HG03025 (cell line): ENCODE results near the gene EPHA7.

Experiments used
- ATAC-seq: cut with Tn5 transposase; IDR thresholded peaks from one replicate; pipeline ENCODE4 v1.9.1; 2021; ENCODE audit warnings: mild to moderate bottlenecking, moderate library complexity; ENCODE audit not compliant: unreplicated experiment, low FRiP score

The EPHA7 gene

DNA sequence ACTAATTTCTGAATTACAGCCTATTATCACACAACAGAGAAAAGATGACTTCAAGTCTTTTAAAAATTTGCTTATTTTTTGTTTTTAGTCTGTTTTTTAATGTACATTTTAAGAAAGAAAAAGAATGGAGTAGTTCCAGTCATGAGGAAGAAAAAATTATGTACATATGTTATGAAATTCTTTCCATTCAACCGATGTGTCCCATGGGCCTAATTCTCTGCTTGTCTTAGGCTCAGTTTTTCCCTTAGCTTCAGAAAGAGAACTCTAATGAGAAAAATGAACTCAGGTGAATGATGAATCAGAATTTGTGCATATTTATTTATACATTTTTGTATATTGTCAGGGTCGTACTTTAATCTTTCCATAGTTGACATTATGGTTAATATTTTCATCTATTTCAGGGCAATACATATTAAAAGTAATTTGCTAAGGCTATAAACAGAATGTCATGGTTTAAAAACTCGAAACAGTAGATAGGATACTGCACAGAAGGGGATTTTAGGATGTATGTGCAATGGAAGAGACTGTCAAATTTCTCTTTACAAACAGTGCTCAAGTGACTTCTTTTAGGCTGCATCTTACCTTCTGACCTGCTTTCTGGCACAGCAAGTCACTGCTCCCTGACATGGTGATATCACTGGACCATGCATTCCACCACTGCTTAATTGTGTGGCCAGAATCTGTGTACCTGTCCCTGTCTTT lies 153.1 kb downstream of the EPHA7 start:
- ATAC-seq = no peak

DNA sequence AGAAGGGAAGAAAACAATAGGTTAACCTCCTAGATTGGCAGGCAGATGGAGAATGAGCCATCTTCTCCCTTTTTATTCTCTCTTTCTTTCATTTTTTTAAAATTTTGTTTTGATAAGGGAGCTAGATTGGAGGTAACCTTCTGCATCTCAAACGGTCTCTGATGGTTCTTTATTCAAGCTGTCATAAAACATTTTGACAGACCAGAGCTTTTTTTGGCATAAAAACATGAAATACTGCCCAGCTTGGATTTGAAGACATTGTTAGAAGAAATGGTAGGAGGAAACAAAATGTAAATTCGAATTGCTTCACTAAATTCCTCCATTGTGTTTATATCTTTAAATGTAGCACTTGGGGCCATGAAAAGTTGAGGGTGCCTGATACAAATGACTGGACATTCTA lies 158.5 kb downstream of the EPHA7 start:
- no peak for ATAC-seq

DNA sequence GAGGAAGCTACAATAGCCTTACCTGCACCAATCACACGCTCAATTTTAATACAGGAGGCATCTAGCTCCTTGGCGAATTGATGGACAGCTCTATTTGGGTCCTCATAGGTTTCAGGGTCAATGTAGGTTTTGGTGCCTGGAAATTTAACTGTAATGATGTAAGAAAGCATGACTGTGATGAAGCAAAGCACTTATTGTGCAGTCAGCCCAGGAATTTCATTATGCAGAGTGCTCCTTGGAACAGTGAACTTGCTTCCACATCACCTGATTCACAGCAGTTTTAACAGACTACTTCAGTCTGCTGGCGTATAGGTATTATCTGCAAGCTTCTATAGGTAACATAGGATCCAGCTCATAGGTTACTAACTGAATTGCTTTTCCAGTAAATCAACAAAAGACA lies 160.0 kb downstream of the EPHA7 start:
- no peak for ATAC-seq

GRCh38 chr6:93252930-93253329 lies 166.4 kb downstream of the EPHA7 start:
- ATAC-seq = no peak

GRCh38 chr6:93248631-93249030 lies 170.7 kb downstream of the EPHA7 start:
- ATAC-seq = no peak

- ATAC-seq = no peak
These were observed 176.1 kb downstream of the EPHA7 start for GRCh38 chr6:93243231-93243778.

- ATAC-seq = no peak
These were observed 177.3 kb downstream of the EPHA7 start for GRCh38 chr6:93242049-93242448.

GRCh38 chr6:93238632-93239031 lies 180.7 kb downstream of the EPHA7 start:
- ATAC-seq = no peak

DNA sequence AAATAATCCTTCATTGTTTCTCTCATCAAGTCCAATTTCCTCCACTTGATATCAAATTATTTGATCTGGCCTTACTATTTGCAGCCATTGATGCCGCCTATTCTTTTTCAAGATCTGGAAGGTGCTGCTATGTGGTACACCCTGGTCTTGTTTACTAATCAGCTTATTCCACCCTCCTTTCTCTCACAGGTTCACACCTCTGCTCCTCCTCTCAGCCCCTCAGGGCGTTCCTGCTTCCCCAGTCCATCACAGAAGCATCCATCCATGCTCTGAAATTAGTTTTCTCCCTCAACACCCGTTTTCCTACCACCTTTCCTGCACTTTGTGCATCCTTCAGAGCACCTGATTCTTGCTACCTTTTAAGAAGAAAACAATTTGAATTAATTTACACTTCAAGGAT lies 183.6 kb downstream of the EPHA7 start:
- no peak for ATAC-seq

- no peak for ATAC-seq
These were observed 192.5 kb downstream of the EPHA7 start for GRCh38 chr6:93226822-93227221.

- ATAC-seq = no peak
These were observed 197.1 kb downstream of the EPHA7 start for GRCh38 chr6:93222071-93222851.

DNA sequence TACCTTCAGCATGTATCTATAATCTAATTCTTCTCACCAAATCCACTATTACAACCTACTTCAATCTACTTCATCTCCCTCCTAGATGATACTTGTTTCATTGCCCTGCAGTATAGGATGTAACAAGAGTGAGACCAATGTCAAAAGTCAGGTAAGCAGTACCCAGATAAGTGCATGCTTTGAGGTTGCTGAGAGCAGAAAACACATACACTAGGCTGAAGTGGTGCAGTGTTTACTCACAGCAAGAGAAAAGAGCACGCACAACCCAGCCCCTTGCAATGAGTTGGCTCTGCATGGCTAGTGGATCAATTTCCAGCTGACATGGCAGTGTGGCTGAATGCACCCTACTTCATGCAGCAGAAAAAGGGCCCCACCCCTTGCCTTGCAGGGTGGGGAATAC lies 199.9 kb downstream of the EPHA7 start:
- ATAC-seq = no peak

DNA sequence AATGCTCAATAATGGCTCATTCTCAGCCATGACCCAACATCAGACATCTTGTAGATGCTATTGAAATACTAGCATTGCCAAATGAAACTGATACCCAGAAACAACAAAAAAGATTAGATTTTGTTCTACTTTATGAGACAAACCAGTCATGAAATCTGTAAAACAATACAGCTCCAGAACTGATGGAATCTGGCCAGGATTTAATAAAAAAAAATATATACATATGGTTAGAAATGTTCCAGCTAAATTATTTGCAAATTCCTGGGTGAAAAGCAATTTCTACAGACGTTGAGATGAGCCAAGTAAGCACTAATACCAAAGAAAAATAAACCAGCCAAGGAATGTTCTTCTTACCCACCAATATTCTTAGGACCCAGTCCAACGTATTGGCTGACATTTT lies 201.3 kb downstream of the EPHA7 start:
- ATAC-seq = no peak

DNA sequence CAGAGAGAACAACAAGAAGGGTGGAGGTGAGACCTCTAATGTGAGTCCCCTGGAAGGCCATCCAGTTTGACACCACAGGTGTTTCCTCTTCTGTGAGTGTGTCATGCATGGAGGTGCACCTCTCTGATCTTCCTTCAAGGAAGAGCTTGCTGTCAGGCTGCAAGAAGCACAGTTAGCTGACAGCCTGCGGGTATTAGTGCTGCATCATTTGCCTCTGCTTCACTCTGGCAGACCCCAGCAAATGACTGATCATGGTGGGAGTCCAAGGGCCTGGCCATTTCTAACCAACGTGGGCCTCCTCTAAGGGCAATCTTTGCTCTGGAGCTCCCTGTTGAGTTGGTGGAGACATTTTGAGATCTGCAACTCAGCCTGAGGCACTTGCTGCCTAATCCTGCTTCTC lies 206.3 kb downstream of the EPHA7 start:
- no peak for ATAC-seq

- ATAC-seq = no peak
These were observed 208.5 kb downstream of the EPHA7 start for GRCh38 chr6:93210908-93211307.

DNA sequence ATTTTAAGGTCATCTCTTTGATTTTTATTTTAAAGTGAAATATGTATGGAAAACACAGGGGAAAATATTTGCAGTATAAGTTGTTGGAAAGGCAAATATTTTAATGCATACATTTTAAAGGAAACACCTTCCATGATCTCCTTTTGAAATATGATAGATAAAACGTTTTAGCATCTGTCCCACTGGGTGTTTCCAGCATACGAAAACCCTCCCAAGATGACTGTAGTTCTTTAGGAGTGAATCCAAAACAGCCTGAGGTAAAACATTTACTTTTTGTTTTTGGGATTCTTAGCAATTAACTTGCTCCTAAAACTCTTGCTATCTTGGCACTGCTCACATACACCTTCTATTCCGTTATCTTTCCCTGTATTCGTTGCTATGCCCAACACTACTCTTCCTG lies 210.0 kb downstream of the EPHA7 start:
- ATAC-seq = no peak

DNA sequence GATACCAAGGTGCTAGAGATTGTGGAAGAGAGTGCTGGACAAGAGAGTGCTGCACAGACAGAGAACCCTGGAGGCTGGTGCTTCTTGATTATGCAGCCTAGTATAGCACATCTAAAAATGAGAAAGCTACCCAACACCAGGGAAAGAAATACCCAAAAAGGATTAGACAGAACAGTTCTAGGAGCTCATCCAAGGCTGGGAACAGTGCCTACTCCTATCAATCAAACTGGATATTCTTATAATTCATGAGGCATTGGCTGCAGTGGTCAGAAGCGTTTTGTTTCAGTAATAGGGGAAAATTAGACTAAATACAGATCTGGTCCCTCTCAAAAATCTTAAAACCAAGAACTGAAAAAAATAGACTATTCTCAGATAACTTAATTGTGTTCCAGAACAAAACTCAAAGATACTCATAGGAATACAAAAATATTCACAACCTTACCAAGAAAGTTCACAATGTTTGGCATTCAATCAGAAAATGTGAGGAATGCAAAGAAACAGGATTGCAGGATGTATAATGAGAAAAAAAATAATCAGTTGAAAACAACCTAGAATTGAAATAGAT lies 222.9 kb downstream of the EPHA7 start:
- ATAC-seq = no peak

DNA sequence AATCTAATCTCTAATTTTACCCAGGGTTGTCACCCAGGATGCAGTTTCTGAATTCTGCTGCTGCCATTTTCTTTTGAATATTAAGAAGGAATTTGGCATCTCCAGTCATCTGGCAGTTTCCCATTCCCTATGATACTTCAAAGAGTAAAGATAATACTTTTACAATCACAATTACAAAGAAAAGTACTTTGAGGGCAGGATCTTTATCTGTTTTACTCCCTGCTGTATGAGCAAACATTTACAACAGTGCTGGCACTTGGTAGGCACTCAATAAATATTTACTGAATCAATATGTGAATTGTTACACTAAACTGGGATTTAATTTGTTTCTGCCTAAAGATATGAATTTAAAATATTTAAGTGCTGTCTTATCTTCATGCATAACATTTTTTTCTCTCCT lies 224.9 kb downstream of the EPHA7 start:
- no peak for ATAC-seq

- ATAC-seq = no peak
These were observed 225.5 kb downstream of the EPHA7 start for GRCh38 chr6:93193868-93194267.
